B cell (primary cell): ENCODE data around the gene QRFPR. TPM values are rescaled to one million over a fixed set of nuclear protein-coding genes. Genes with fewer than 3 reads are reported as not detected.

Experiments used
- ATAC-seq: fragments of 200-7000 bp; cut with Tn5 transposase; one replicate; pipeline ENCODE4 v1.10.0; 2021; ENCODE audit warnings: low read depth, mild to moderate bottlenecking, moderate number of reproducible peaks, moderate library complexity
- CTCF ChIA-PET: fragments of 350-600 bp; sonication (Branson Sonifier 250); formaldehyde crosslinking; loops from one replicate; lab custom pipeline; 2021; ENCODE audit warnings: antibody characterized with exemption, inconsistent platforms; lab: Charles Lee
- POLR2A ChIA-PET: fragments of 350-600 bp; sonication (Branson Sonifier 250); formaldehyde crosslinking; loops from one replicate; lab custom pipeline; 2021; ENCODE audit warnings: antibody characterized with exemption; lab: Charles Lee
- DNase-seq: peaks from one replicate; pipeline ENCODE4 v3.0.0; 2013
- H2AFZ ChIP-seq: 2 replicates; pipeline ENCODE4 v1.6.1; 2012; ENCODE audit warnings: mild to moderate bottlenecking, low read depth, low read length; ENCODE audit not compliant: insufficient read depth, poor library complexity, severe bottlenecking
- H3K27ac ChIP-seq, 2 donors: 1 replicate in 1 of 2; 2 replicates in 1 of 2; pipeline ENCODE4 v1.5.1; 2012 to 2013; ENCODE audit warnings: low read length in 2 of 2, mild to moderate bottlenecking in 2 of 2, moderate library complexity in 1 of 2
- H3K27me3 ChIP-seq, 4 experiments: fragments of 200-600 bp in 1 of 4; sonication (generic) in 1 of 4; replicated peaks in 1 of 4; 1 replicate in 2 of 4; 2 replicates in 2 of 4; pipeline versions ENCODE4 v1.6.1 to v1.7.0; 2013 to 2016; ENCODE audit warnings: low read length in 3 of 4, mild to moderate bottlenecking in 2 of 4, mixed read lengths in 1 of 4, moderate library complexity in 1 of 4; ENCODE audit not compliant: insufficient read depth in 4 of 4, control insufficient read depth in 3 of 4; ENCODE audit errors: control extremely low read depth in 1 of 4
- H3K36me3 ChIP-seq, 2 experiments: replicated peaks in 1 of 2; 1 replicate in 1 of 2; 2 replicates in 1 of 2; pipeline versions ENCODE4 v1.6.1 to v1.7.1; 2013; ENCODE audit warnings: low read length in 1 of 2; ENCODE audit not compliant: insufficient read depth in 2 of 2, control insufficient read depth in 1 of 2; ENCODE audit errors: control extremely low read depth in 1 of 2, extremely low read depth in 1 of 2
- H3K4me1 ChIP-seq, 2 donors: fragments of 200-600 bp in 1 of 2; sonication (generic) in 1 of 2; 1 replicate in 1 of 2; 2 replicates in 1 of 2; pipeline versions ENCODE4 v1.5.1 to v1.6.1; 2013 to 2017; ENCODE audit warnings: low read length in 2 of 2; ENCODE audit not compliant: control insufficient read depth in 2 of 2, insufficient read depth in 2 of 2
- H3K4me2 ChIP-seq: replicated peaks from 2 replicates; pipeline ENCODE3; 2012; ENCODE audit warnings: mild to moderate bottlenecking, low read depth, low read length; ENCODE audit not compliant: poor library complexity, severe bottlenecking
- H3K4me3 ChIP-seq, 5 experiments: fragments of 200-600 bp in 1 of 5; sonication (generic) in 1 of 5; 1 replicate in 3 of 5; 2 replicates in 2 of 5; pipeline versions ENCODE4 v1.5.1 to v1.7.0; 2011 to 2016; ENCODE audit warnings: low read length in 4 of 5, mild to moderate bottlenecking in 4 of 5, low read depth in 2 of 5, control low read depth in 1 of 5, moderate library complexity in 1 of 5; ENCODE audit not compliant: insufficient read depth in 1 of 5; ENCODE audit errors: control extremely low read depth in 1 of 5, extremely low read depth in 1 of 5
- H3K79me2 ChIP-seq: fragments of 200-600 bp; sonication (generic); one replicate; pipeline ENCODE4 v1.6.0; 2016; ENCODE audit warnings: low read length; ENCODE audit not compliant: control insufficient read depth, insufficient read depth
- H3K9ac ChIP-seq: fragments of 200-600 bp; sonication (generic); 2 replicates; pipeline ENCODE4 v1.6.1; 2017; ENCODE audit warnings: mild to moderate bottlenecking, low read length, moderate library complexity
- H3K9me3 ChIP-seq, 3 donors: one replicate each; pipeline versions ENCODE4 v1.6.1 to v1.7.1; 2013; ENCODE audit warnings: low read length in 2 of 3; ENCODE audit not compliant: control insufficient read depth in 2 of 3, insufficient read depth in 1 of 3; ENCODE audit errors: control extremely low read depth in 1 of 3
- H4K20me1 ChIP-seq: 2 replicates; pipeline ENCODE4 v1.6.0; 2012; ENCODE audit warnings: mild to moderate bottlenecking, low read length; ENCODE audit not compliant: insufficient read depth, control insufficient read depth, poor library complexity, severe bottlenecking
- H3K27ac Mint-ChIP-seq: one replicate; pipeline ENCODE4 v1.8.0; 2021; ENCODE audit warnings: mixed read lengths
- H3K27me3 Mint-ChIP-seq: one replicate; pipeline ENCODE4 v1.8.0; 2021; ENCODE audit warnings: mixed read lengths
- H3K4me1 Mint-ChIP-seq: one replicate; pipeline ENCODE4 v1.8.0; 2021; ENCODE audit warnings: mixed read lengths
- H3K4me3 Mint-ChIP-seq: one replicate; pipeline ENCODE4 v1.8.0; 2021; ENCODE audit warnings: mixed read lengths
- H3K9me3 Mint-ChIP-seq: one replicate; pipeline ENCODE4 v1.8.0; 2022; ENCODE audit warnings: mixed read lengths; ENCODE audit not compliant: insufficient read depth
- EZH2 ChIP-seq: IDR thresholded peaks from 2 replicates; pipeline ENCODE4 v1.6.1; 2012; ENCODE audit warnings: borderline replicate concordance, low read depth, mild to moderate bottlenecking, moderate library complexity, low read length; ENCODE audit not compliant: insufficient read depth, poor library complexity, severe bottlenecking
- WGBS: methylation state at CpG from one replicate; pipeline ENCODE4 v1.1.5; 2013; ENCODE audit warnings: missing lambda C conversion rate; ENCODE audit not compliant: insufficient coverage; 5-methylcytosine and 5-hydroxymethylcytosine counted together
- intact Hi-C: fragments of 100-400 bp; cut with micrococcal nuclease; formaldehyde crosslinking; loops from one replicate; pipeline ENCODE4 v1.10.0; 2022
- polyA plus RNA-seq: library from polyadenylated mRNA; depleted of rRNA; stranded (reverse); fragments of >200 nt; gene quantifications from 2 replicates; pipeline ENCODE4 v1.2.3, GENCODE V29; 2012
- total RNA-seq, 2 donors: library from RNA; stranded (reverse); fragments of 120-200 nt in 1 of 2; gene quantifications; 1 replicate in 1 of 2; 2 replicates in 1 of 2; pipeline versions ENCODE4 v1.2.3 to v1.2.4, GENCODE V29; 2013 to 2022
- TF ChIP-seq, protein P1 (sequence below): fragments of 200-600 bp; IDR thresholded peaks from one replicate; pipeline ENCODE4 v1.8.0; 2022; ENCODE audit warnings: antibody characterized with exemption, mild to moderate bottlenecking

QRFPR gene
- total and polyA plus RNA-seq, 2 donors (not counting 1 experiment from before 2014, with no cell fraction given) = not detected

DNA sequence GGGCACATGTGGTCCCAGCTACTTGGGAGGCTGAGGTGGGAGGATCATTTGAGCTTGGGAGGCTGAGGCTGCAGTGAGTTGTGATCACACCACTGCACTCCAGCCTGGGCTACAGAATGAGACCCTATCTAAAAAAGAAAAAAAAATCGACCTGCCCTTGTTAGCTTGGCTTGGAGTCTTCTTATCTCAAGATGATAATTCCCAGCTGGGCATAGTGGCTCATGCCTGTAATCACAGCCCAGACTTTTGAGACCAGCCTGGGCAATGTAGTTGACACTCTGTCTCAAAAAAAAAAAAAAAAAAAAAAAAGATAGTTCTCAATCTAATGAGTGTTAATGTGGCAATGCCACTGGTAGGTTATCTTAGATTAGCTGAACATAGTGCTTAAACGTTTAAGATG lies 41.0 kb downstream of the QRFPR start:
- no peak overlapping the region for H3K4me3 ChIP-seq
- Mint-ChIP-seq H3K27me3 (no peaks in the 10 kb centered on the region), H3K4me3 (no peak overlapping the region), H3K9me3 (no peaks in the 10 kb centered on the region), H3K27ac (no peak overlapping the region), H3K4me1 (no peaks in the 10 kb centered on the region)
- no peak for DNase-seq
- ChIA-PET POLR2A (no interaction called here), CTCF (interaction anchor here (0.6 kb wide), 1 partner anchor 134 kb away, joined by 5 read pairs; no protein-coding TSS in a partner anchor)
- no peaks in the 10 kb centered on the region for H3K79me2 ChIP-seq
- no CpG with 5 or more reads among the region's 2 CpGs for WGBS
- H3K4me1 ChIP-seq = no peaks in the 10 kb centered on the region
- H3K27me3 ChIP-seq = no peaks in the 10 kb centered on the region
- no peaks in the 10 kb centered on the region for H4K20me1 ChIP-seq
- H3K4me2 ChIP-seq = no peak overlapping the region
- H2AFZ ChIP-seq = no peak overlapping the region
- TF ChIP-seq EZH2 = no peak
- TF ChIP-seq, protein P1, sequence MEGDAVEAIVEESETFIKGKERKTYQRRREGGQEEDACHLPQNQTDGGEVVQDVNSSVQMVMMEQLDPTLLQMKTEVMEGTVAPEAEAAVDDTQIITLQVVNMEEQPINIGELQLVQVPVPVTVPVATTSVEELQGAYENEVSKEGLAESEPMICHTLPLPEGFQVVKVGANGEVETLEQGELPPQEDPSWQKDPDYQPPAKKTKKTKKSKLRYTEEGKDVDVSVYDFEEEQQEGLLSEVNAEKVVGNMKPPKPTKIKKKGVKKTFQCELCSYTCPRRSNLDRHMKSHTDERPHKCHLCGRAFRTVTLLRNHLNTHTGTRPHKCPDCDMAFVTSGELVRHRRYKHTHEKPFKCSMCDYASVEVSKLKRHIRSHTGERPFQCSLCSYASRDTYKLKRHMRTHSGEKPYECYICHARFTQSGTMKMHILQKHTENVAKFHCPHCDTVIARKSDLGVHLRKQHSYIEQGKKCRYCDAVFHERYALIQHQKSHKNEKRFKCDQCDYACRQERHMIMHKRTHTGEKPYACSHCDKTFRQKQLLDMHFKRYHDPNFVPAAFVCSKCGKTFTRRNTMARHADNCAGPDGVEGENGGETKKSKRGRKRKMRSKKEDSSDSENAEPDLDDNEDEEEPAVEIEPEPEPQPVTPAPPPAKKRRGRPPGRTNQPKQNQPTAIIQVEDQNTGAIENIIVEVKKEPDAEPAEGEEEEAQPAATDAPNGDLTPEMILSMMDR = no peak
- intact Hi-C loops = no loop called here
- no peak overlapping the region for H3K9ac ChIP-seq
- no peak overlapping the region for H3K27ac ChIP-seq
- H3K36me3 ChIP-seq = no peaks in the 10 kb centered on the region
- ATAC-seq = no peak
- no peaks in the 10 kb centered on the region for H3K9me3 ChIP-seq

DNA sequence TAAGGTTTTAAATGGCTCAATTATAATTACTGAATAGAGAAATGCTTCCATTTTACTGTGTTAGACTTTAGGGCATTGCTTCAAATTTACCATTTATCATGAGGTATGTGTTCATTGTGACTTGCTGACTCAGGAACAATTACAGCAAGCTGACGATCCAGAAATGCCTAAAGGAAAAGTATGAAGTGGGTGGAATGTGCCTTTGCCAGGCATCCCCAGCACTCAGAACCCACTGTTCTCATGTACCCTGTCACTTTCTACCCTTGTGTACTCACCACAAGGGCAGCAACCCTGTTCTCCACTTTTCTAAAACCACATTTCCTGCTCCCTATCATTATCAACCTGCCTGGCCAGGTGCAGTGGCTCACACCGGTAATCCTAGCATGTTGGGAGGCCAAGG lies 41.5 kb downstream of the QRFPR start:
- Histone ChIP-seq H3K4me1 (no peaks in the 10 kb centered on the region), H3K79me2 (no peaks in the 10 kb centered on the region), H3K27me3 (no peaks in the 10 kb centered on the region), H3K9me3 (no peaks in the 10 kb centered on the region), H2AFZ (no peak overlapping the region), H4K20me1 (no peaks in the 10 kb centered on the region), H3K27ac (no peak overlapping the region), H3K4me2 (no peak overlapping the region), H3K4me3 (no peak overlapping the region), H3K9ac (no peak overlapping the region), H3K36me3 (no peaks in the 10 kb centered on the region)
- Mint-ChIP-seq H3K4me3 (no peak overlapping the region), H3K9me3 (no peaks in the 10 kb centered on the region), H3K27ac (no peak overlapping the region), H3K4me1 (no peaks in the 10 kb centered on the region), H3K27me3 (no peaks in the 10 kb centered on the region)
- ChIA-PET CTCF (no interaction called here), POLR2A (no interaction called here)
- ATAC-seq (no peak), DNase-seq (no peak)
- no peak for TF ChIP-seq EZH2
- TF ChIP-seq, protein P1 = no peak
- WGBS = no CpG with 5 or more reads among the region's 2 CpGs
- intact Hi-C loops = no loop called here
